SH-SY5Y (cell line): ENCODE results near the gene C19orf47.

Source experiments
- GATA2 ChIP-seq: IDR thresholded peaks from 2 replicates; pipeline ENCODE4 v1.6.1; 2011; ENCODE audit warnings: mild to moderate bottlenecking, low read depth, low read length
- GATA3 ChIP-seq: IDR thresholded peaks from 2 replicates; pipeline ENCODE4 v1.6.1; 2011; ENCODE audit warnings: low read depth, mild to moderate bottlenecking, low read length, moderate library complexity

Gene C19orf47

DNA sequence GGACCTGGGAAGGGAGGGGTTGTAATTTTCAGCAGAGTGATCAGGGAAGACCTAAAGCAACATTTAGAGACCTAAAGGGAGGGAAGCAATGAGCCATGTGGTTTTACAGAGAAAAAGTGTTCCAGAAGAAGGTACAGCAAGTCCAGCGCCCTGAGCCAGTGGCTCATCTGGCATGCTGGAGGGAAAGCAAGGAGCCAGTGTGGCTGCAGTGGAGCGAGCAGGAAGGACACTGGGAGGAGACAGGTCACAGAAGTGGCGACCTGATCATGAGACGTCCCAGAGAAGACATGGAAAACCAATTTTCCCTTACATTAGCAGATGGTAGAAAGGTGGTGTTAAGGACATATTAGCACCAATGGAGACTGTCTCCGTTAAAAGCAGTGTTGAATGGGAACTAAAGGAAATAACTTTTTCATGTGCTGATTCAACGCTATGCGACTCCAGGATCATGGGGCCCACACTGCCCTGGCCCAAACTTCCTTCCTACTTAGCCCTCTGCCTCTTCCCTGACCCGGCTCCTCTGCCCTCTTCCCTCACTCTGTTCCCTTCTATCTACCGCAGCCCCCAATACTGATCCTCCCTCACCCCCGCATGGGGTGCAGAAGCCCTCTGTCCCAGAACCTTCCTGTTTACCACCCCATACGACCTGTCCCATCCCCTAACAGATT lies 5.4 kb downstream of the C19orf47 start:
- no peak for TF ChIP-seq GATA3
- TF ChIP-seq GATA2: no peak

- TF ChIP-seq GATA3 (no peak), GATA2 (no peak)
Observed at GRCh38 chr19:40341601-40342482, 6.4 kb downstream of the C19orf47 start.

DNA sequence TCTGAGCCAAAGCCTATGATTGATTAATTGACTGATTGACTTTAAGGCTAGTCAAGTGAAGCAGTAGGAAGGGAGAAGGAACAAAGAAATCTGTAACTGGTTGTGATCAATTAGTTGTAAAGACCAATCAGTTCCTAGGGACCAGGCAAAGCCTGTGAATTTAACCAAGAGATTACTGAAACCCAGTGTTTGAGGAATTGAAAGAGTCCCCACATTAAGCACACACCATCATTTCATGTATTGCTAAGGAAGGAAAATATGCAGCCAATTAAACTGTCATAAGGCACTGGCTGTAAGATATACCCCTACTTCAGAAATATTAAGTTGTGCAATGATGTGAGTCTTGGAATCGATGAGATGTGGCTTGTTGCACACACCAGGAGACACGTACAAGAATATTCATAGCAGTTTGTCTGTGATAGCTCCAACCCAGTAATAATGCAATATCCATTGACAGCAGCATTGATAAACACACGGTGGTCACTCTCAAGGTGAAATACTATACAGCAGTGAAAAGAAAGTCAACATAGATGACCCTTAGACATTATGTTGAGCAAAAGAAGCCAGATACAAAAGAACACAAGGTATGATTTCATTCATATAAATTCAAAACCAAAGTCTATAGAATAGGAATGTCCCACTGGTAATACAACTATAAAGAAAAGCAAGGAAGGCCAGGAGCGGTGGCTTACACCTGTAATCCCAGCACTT lies 9.0 kb downstream of the C19orf47 start:
- no peak for TF ChIP-seq GATA2

- TF ChIP-seq GATA3 (no peak), GATA2 (no peak)
Observed at GRCh38 chr19:40337594-40337993, 10.6 kb downstream of the C19orf47 start.

- TF ChIP-seq GATA2 (no peak), GATA3 (no peak)
Observed at GRCh38 chr19:40337107-40337506, 11.1 kb downstream of the C19orf47 start.

- TF ChIP-seq GATA2 (no peak), GATA3 (no peak)
Observed at GRCh38 chr19:40336601-40336900, 11.6 kb downstream of the C19orf47 start.

GRCh38 chr19:40335855-40336600 lies 12.2 kb downstream of the C19orf47 start:
- TF ChIP-seq GATA2: no peak
- no peak for TF ChIP-seq GATA3

GRCh38 chr19:40335101-40335500 lies 13.1 kb downstream of the C19orf47 start:
- TF ChIP-seq GATA3: no peak
- no peak for TF ChIP-seq GATA2

GRCh38 chr19:40332669-40333068 lies 15.5 kb downstream of the C19orf47 start:
- no peak for TF ChIP-seq GATA3
- TF ChIP-seq GATA2: no peak

DNA sequence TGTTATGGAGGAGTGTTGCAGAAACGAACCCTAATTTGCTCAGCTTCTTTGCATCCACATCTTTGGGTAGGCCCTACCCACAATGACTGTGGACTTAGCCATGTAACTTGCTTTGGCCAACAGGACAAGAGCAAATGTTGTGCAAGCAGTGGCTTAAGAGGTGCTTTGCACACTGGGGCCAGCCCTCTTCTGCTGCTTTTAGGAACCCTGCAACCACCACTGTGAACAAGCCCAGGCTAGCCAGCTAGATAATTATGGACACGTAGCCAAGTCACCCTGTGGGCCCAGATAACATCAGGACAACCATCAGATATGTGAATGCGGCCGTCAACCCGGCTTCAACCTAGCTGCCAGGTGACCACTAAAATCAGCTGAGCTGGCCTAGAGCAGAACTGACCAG lies 17.1 kb downstream of the C19orf47 start:
- TF ChIP-seq GATA2 (no peak), GATA3 (no peak)

- TF ChIP-seq GATA3 (no peak), GATA2 (no peak)
Observed at GRCh38 chr19:40326201-40326600, 22.0 kb downstream of the C19orf47 start.

GRCh38 chr19:40323705-40324104 lies 24.5 kb downstream of the C19orf47 start:
- TF ChIP-seq GATA2: no peak
- no peak for TF ChIP-seq GATA3

DNA sequence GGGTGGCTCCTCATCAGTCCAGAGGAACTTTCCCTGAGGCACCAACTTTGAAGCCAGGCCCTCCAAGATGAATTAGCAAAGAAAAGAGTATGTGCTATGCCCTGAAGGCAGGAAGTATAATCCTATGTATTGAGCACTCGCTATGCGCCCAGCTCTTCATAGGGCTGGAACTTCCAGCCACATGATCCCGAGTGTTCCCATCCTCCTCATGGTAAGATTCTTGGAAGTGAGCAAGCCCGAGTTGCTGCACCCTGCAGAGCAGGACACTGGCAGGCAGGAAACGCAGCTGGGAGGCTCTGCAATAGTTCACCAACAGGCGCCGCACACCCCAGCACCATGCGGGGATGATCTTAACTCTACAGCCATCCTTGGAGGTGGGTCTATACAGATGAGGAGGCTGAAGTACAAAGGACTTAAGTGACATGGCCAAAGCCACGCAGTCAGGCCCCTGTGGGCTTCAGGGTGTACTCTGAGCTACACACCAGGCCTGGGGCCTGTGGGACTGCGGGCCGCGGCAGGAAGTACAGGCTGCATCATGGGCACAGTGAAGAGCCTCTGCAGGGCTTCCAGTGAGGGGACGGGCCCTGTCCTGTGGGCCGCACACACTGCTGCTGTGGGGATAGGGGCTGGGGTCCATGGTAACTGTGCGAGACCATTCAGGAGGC lies 25.1 kb downstream of the C19orf47 start:
- TF ChIP-seq GATA3 (no peak), GATA2 (no peak)

DNA sequence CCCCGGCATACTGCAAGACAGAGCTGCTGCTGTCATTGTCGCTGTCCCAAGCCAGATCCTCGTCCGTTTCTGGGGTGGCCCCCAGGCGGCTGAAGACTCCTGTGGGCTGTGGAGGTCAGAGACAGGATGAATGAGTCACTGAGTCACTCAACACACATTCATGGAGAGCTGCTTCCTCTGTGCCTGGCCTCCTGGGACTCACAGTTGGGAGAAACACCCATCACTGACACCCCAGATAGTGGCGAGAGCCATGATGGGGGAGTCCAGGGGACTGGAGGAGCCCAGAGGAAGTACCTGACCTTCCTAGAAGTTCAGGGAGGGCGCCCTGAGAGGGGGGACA lies 26.0 kb downstream of the C19orf47 start:
- no peak for TF ChIP-seq GATA2
- TF ChIP-seq GATA3: no peak
